Measurements from ENCODE around the gene UMODL1.

- TF ChIP-seq REST (IDR thresholded peaks at IDR 0.05; ENCODE audit: low read depth), result no peak
- no peak for TF ChIP-seq MAX (IDR thresholded peaks at IDR 0.05)
These were observed 115.5 kb downstream of the UMODL1 start for GRCh38 chr21:42186591-42186990.
